HG02884 (cell line): ENCODE measurements around the gene NT5C1B.

Experiments used
- ATAC-seq: cut with Tn5 transposase; IDR thresholded peaks from one replicate; pipeline ENCODE4 v1.9.1; 2021; ENCODE audit warnings: mild to moderate bottlenecking, moderate library complexity; ENCODE audit not compliant: unreplicated experiment

Gene NT5C1B

DNA sequence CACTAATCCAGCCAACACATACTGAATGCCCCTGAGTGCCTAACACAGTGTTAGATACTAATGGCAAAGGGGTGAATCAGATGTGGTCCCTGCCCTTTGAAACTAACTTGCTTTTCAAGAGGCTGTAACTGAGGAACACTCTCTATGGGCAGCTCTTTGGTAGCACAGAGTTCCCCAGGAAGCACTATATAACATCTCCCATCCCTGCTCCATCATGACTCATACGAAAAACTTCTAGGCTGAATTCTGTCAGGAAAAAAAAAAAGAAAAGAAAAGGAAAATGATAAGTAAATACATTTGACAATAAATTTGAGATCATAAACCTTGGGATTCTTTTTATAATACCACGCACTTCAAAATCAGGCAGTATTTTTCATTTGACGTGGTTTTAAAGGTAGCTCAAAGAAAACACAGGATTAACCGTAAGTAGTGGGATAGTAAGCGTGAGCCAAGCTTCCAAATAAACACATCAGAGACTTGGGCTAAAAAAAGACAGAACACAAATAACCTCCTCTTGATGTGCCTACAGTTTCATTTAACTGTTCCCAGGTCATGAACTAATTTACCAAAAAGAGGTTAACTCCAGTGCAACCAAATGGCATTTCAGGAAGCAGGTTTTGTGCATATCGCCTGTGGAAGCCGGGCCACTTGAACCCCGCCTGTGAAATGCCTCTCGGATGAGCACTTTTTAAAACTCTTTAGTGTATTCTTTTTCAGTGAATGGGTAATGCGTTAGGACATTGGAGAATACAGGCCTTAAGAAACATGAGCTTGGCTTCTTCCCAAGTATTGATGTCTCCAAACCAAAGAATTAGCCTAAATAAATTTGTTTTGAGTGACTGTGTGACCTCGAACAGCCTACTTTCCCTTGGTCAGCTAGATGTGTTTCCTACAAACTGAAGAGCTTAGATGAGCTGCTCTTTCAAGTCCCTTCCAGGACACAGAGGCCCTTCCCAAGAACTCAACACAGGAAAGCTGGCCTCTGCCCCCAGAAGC is 71.0 kb downstream of the NT5C1B start:
- no peak for ATAC-seq

GRCh38 chr2:18517386-18517785 is 72.0 kb downstream of the NT5C1B start:
- no peak for ATAC-seq

DNA sequence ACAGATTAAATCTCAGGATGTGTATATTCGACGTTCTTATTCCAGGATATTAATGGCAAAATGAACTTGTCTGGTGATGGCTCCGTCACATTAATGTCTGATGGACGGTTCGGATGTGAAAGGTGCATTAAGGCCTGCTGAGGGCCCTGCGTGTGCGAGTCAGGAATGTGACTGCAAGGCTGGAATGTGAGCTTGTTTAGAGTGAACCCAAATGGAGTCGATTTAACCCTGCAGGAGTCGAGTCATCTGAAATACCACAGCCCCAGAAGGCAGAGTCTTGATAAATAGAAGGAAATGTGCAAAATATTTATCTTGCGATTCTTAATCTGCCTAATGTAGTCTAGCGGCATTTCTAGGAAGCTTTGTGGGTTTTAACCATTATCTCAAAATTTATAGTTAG is 73.3 kb downstream of the NT5C1B start:
- ATAC-seq = no peak

DNA sequence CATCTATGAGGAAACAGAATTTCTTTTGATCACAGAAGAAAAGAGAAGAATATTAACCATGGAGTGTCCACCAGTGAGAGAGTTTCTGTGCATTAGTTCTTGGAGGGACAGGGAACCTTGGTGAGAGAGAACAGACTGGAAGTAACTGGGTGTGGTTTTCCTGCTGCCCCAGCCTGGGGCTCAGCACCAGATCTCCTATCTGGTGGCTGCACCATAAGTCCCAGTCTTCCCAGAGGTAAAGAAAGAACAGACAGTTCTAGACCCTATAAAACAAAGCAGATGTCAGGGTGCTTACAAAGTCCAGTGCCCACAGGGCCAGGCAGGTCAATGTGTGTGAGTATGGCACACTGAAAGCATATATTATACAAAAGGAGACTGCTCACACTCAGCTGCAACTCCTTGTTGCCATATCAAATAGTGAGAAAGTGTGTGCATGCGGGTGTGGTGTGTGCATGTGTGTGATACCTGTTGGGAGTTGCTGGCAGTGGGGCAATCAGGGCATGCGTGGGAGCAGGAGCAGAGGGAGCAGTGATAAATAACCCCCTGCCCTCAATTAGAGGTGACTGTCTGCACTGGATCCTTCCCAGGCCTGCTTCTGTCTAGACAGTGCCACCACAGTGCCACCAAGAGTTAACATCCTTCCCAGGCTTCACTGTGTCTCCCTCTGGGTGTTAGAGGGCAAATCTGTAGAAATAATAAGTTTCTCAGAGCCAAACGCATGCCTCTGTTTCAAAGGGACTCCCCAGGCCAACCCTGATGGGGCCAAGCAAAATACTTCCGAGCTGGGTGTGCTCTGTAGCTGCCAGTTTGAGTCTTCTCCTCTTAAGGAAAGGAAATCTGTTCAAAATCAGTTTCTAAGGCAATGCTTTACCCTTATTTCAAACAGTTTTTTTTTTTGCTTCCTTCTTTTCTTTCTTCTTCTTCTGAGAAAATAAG is 74.6 kb downstream of the NT5C1B start:
- no peak for ATAC-seq
